GM19328 (cell line): ENCODE results near the gene XPNPEP2.

ENCODE experiments used
- ATAC-seq: cut with Tn5 transposase; IDR thresholded peaks from one replicate; pipeline ENCODE4 v1.9.1; 2021; ENCODE audit warnings: mild to moderate bottlenecking, moderate library complexity; ENCODE audit not compliant: unreplicated experiment

XPNPEP2 gene

DNA sequence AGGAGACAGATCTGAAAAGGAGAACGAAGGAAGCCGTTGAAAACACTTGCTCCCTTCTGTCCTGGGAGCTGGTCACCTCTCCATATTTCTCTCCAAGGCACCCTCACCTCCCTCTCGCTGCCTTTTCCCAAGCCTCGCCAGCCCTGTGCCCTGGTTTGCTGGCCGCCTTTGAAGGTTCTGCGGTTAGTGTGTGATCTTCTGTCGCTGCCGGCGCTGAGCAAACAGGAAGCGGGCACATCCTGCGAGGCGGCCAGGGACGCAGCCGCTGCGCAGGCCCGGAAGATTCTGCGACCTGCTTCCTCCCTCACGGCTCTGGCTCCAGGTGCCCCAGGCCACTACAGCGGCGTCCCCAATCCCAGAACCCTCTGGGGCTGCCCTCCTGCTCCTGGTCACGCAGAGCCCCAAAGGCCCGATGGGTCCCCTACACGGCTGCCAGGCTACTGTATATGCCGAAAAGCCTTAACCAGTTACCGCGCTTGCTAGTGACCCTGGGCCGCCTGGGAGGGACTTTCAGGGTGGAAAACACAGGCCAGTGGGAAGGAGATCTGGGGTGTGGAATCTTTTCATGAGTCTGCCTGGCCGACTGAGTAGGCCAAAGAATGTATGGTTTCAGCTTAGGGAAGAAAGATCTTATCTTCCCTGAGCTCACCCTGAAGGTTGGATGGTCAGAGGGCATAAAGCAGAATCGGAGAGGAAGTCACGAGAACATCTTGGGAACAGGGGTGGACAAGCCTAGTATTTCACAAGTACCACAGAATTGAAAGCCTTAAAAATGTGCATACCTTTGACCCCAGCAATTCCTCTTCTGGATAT lies 38.6 kb downstream of the XPNPEP2 start:
- ATAC-seq = no peak

DNA sequence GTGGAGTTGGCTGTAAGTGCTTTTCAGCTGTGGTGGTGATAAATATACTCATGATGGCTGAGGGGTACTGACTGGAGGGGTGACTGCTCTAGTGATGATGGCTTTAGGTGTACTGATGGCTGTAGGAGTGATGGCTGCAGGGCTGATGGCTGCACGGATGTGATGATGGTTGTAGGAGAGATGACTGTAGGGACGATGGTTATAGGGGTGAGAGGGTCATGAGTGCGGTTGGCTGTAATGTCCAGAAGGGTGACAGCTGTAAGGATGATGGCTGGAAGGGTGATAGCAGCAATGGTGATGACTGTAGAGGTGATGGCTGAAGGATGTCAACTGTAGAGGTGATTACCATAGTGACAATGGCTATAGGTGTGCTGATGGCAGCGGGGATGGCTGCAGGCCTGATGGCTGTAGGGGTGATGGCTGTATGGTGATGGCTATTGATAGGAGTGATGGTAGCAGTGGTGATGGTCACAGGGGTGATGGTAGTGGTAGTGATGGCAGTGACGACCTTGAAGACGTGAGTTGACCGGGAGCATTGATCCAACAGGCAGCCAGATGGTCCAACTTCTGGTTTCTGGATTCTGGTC lies 40.4 kb downstream of the XPNPEP2 start:
- no peak for ATAC-seq

- ATAC-seq = no peak
Observed at GRCh38 chrX:129779747-129780146, 41.0 kb downstream of the XPNPEP2 start, which contains the start of gene SASH3. Gene SASH3, plus strand, starts transcription at chrX:129779949. Its CDS starts 149 bp downstream, at chrX:129780098.

GRCh38 chrX:129780441-129781105 lies 41.8 kb downstream of the XPNPEP2 start:
- no peak for ATAC-seq

DNA sequence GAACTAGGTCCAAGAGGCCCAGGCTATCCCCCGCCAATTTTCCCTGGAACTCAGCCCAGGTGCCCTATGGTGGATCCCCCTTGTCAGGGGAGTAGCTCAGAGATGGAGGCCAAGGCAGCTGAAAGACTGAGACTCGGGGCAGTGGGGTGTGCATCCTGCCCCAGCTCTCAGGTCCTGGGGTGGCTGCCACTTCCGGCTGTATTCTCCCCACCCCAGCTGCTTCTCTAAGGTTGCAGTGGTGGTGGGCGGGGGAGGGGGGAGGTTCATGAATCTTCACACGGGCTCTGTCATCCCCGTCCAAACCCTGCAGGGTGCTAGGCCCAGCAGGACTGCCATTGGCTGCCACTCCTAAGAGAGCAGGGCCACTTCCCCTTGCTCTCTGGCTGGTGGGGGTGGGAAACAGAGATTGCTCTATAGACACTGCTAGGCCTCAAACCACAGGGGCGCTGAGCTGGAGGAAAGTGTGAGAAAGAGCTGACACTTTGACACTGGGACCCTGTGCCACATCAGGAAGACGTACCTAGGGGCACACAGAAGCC lies 42.4 kb downstream of the XPNPEP2 start:
- ATAC-seq = peak; percentile 75

DNA sequence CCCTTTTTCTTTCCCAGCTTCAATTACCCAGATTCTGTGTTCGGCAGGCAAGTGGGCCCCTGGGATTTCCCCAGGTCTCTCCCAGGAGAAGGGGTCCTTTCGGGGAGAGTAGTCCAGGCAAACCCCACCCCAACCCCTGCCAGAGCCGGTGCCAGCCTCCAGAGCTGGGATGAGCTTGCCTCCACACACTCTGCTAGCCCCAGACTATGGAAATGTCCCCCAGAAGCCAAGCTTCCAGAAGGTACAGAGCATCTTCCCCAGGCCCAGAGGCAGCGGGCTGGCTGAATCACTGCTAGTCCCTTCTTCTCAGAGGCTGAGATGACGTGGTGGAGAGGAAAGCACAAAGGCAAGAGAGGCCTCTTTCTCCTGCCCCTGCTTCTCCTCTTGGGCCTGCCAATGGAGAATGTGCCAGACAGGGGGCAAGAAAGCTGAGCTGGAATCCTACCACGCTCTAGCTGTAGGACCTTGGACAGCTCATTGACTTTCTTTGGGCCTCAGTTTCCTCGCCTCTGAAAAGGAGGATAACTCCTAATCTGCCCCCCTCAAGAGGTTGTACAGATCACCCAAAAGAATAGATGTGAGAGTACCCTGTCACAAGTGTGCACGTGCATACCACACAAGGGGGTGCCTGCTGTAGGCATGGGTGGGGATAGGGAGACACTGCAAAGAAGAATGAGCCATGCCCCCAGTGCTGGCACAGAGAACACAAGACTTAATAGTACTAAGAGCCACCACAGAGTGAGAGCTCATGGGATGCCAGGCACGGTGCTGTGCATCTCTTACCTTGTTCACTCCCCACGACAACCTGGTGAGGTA lies 43.1 kb downstream of the XPNPEP2 start:
- ATAC-seq = no peak

DNA sequence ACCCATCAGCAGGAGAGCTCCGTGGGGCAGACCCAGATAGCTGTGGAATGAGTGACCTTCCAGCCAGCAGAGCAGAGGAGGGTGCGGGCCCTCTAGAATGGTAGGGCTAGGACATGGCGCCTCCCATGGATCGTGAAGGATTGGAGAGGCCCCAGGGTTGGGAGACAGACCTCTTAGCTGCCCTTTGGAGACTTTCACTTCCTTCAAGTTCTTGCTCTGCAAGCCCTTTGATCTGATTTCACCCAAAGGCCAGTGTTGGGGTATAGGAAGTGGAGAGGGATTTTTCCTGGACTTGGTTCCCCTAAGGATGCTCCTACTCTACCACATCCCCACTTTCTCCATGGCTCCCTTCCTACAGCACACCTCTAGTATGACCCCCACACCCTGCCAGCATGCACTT lies 43.9 kb downstream of the XPNPEP2 start:
- no peak for ATAC-seq

DNA sequence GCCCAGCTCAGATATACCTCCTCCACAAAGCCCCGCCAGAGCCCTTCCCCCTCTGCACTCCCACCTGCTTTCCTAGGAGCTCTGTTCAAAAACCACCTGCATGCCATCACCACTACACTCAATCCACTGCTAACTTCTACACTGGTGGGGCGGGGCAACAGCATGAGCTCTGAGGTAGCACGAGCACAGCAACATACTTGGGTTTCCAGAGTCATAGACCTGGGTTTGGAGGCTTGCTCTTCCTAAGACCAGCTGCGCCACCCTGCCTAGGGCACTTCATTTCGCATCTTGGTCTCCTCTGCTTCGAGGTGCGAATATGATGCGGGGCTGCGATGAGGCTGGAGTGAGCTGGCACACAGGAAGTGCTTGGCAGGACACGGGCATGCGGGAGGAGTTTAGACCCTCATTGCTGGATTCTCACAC lies 44.5 kb downstream of the XPNPEP2 start:
- ATAC-seq = no peak

DNA sequence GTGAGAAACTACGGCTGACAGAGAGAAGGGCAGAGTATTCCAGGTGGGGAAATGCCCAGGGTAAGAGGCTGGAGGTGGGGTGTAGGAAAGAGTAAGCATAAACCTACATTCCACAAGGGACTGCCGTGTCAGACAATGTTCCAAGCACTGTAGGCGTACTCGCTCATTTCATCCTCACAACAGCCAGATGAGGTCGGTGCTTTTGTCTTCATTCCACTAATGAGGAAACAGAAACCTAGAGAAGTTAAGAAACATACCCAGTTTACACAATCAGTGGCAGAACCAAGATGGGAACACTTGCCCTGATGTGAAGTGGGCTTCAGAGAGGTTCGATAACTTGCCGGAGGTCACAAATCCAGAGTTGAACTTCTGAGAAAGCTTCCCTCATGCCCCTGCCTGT lies 45.6 kb downstream of the XPNPEP2 start:
- no peak for ATAC-seq

GRCh38 chrX:129785160-129785947 lies 46.6 kb downstream of the XPNPEP2 start:
- no peak for ATAC-seq

- peak; percentile 78 for ATAC-seq
Observed at GRCh38 chrX:129786210-129786651, 47.5 kb downstream of the XPNPEP2 start.

- no peak for ATAC-seq
Observed at GRCh38 chrX:129787336-129788055, 48.7 kb downstream of the XPNPEP2 start.

GRCh38 chrX:129788527-129788926 lies 49.7 kb downstream of the XPNPEP2 start:
- no peak for ATAC-seq

DNA sequence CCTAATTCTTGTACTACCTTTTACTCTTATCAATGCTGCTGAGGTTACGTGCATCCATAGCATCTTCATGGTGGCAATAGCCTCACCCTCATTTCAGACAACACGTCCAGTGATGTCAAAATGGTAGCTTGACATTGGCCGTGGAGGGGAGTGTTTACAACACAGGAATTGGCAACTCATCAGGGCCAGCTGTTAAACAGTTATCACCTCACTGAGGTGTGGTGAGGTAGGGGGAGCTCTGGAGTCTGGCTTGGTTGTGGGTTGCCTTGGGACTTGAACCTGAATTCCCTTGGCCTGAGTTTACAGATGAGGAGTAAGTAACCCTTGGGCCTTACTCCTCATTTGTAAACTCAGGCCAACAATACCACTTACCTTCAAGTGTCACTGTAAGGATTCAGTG lies 51.4 kb downstream of the XPNPEP2 start:
- ATAC-seq = no peak

- no peak for ATAC-seq
Observed at GRCh38 chrX:129790808-129791207, 52.0 kb downstream of the XPNPEP2 start.

GRCh38 chrX:129791336-129791735 lies 52.6 kb downstream of the XPNPEP2 start:
- no peak for ATAC-seq

GRCh38 chrX:129791961-129792570 lies 53.3 kb downstream of the XPNPEP2 start:
- no peak for ATAC-seq

DNA sequence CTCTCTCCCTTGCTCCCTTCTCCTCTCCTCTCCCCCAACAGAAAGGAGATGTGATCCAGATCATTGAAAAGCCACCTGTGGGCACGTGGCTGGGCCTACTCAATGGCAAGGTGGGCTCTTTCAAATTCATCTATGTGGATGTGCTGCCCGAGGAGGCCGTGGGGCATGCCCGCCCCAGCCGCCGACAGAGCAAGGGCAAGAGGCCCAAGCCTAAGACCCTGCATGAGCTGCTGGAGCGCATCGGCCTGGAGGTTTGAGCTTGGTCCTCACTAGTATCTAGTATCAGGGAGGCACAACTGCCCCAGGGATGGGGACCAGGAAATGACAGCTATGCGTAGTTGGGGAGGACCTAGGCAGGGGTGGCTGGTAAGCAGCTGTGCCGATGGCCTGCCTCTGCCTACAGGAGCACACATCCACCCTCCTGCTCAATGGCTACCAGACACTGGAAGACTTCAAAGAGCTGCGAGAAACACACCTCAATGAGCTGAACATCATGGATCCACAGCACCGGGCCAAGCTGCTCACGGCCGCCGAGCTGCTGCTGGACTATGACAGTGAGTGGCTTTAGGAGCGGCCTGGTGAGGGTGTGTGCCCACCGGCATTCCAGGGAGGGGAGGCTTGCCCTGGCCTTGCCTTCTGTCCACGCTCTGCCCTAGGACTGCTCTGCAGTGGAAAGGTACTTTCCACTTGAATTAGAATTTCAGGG lies 54.0 kb downstream of the XPNPEP2 start:
- ATAC-seq = no peak
